Small intestine (tissue), 7 donors: ENCODE measurements around the gene DICER1. TPM values are rescaled to one million over a fixed set of nuclear protein-coding genes. Genes with fewer than 3 reads are reported as not detected.

Source experiments
- DNase-seq, 2 donors: peaks; one replicate each; pipeline versions ENCODE4 v3.0.0 to v3.0.0-alpha.2; 2013
- FAIRE-seq: peaks from 2 replicates; lab custom pipeline; 2012; peaks lifted over from hg19 to GRCh38; lab: Jason Lieb, UNC
- H3K27ac ChIP-seq, 3 donors: one replicate each; pipeline ENCODE4 v1.5.1; 2013; ENCODE audit warnings: low read length in 2 of 3, mild to moderate bottlenecking in 2 of 3, control low read depth in 1 of 3, inconsistent platforms in 1 of 3, low read depth in 1 of 3, moderate library complexity in 1 of 3
- H3K27me3 ChIP-seq, 3 donors: one replicate each; pipeline ENCODE4 v1.6.1; 2013; ENCODE audit warnings: low read length in 3 of 3, inconsistent platforms in 1 of 3; ENCODE audit not compliant: control insufficient read depth in 3 of 3, insufficient read depth in 3 of 3
- H3K36me3 ChIP-seq, 3 donors: one replicate each; pipeline ENCODE4 v1.6.1; 2013; ENCODE audit warnings: low read length in 3 of 3, inconsistent platforms in 1 of 3, low read depth in 1 of 3, mild to moderate bottlenecking in 1 of 3, moderate library complexity in 1 of 3; ENCODE audit not compliant: control insufficient read depth in 3 of 3, insufficient read depth in 2 of 3
- H3K4me1 ChIP-seq, 3 donors: one replicate each; pipeline ENCODE4 v1.6.1; 2013; ENCODE audit warnings: low read length in 2 of 3, inconsistent platforms in 1 of 3, low read depth in 1 of 3, mild to moderate bottlenecking in 1 of 3, moderate library complexity in 1 of 3; ENCODE audit not compliant: control insufficient read depth in 3 of 3, insufficient read depth in 2 of 3
- H3K4me3 ChIP-seq, 3 donors: one replicate each; pipeline ENCODE4 v1.5.1; 2013; ENCODE audit warnings: low read length in 3 of 3, control low read depth in 1 of 3, inconsistent platforms in 1 of 3, low read depth in 1 of 3, mild to moderate bottlenecking in 1 of 3, moderate library complexity in 1 of 3
- H3K9me3 ChIP-seq, 2 donors: one replicate each; pipeline ENCODE4 v1.6.1; 2013; ENCODE audit warnings: low read depth in 1 of 2, low read length in 1 of 2; ENCODE audit not compliant: control insufficient read depth in 2 of 2, insufficient read depth in 1 of 2
- WGBS, 3 donors: extraction: QIAGEN DNeasy Blood & Tissue Kit; methylation state at CpG; one replicate each; pipeline ENCODE4 v1.1.7; 2013; 5-methylcytosine and 5-hydroxymethylcytosine counted together
- polyA plus RNA-seq, 4 donors: library from polyadenylated mRNA; stranded (reverse) in 3 of 4; unstranded in 1 of 4; fragments of 200-250 nt in 3 of 4; fragments of 120-200 nt in 1 of 4; gene quantifications; one replicate each; pipeline versions ENCODE4 v1.2.1 to v1.2.3, GENCODE V29; 2013
- donor health status: healthy with polysubstance abuse.
- donor health status: control.
- donor health status: control.
- donor health status: Bipolar disorder and iron deficiency.
- donor health status: healthy.

The DICER1 gene
- polyA plus RNA-seq, 4 donors: 7.3 to 30.7 (median 8.1) TPM

GRCh38 chr14:95038521-95039250 lies 118.6 kb downstream of the DICER1 start:
- DNase-seq (no peak), FAIRE-seq (no peak)
- Histone ChIP-seq H3K36me3 (no peaks in the 10 kb centered on the region), H3K4me3 (no peak overlapping the region), H3K27ac (no peak overlapping the region), H3K9me3 (no peaks in the 10 kb centered on the region), H3K27me3 (peaks cover 0 to 3% (median 0%) of the 10 kb centered on the region in 3 donors), H3K4me1 (no peaks in the 10 kb centered on the region)
- 68 to 81% (median 77%) methylated on average over 9 of the region's 9 CpGs for WGBS, 3 donors

DNA sequence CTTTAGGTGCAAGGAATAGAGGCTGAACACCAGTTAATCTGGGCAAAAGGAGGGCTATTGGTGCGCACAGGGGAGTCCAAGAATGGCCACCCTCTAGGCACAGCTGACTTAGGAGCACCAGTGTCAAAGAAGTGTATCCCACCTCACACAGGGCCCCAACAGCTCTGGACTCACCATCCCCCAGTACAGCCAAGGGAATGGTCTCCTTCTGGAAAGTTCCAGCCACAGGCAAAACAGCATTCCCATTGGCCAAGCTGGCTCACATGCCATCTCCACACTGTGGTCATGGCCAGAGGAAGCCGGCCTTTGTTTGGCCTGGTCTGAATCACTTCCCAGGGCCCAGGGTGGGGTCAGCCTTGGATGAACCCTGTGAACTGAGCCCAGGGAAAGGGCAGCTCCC lies 120.1 kb downstream of the DICER1 start:
- H3K4me1 ChIP-seq: no peaks in the 10 kb centered on the region
- H3K27ac ChIP-seq: no peak overlapping the region
- no peak overlapping the region for H3K4me3 ChIP-seq
- 80 to 96% (median 88%) methylated on average over 2 of the region's 2 CpGs for WGBS, 3 donors
- no peak for FAIRE-seq
- no peak for DNase-seq
- H3K9me3 ChIP-seq: no peaks in the 10 kb centered on the region
- H3K36me3 ChIP-seq: no peaks in the 10 kb centered on the region
- H3K27me3 ChIP-seq: peaks cover 0 to 3% (median 0%) of the 10 kb centered on the region in 3 donors

Other genes with a start within 250 kb of the DICER1 start
- 10 to 100 TPM in 1 of 4 donors, 1 to 10 TPM in 3; 2.9 to 25.0 (median 5.7) TPM for gene CLMN, start 162.4 kb upstream of the DICER1 start, polyA plus RNA-seq